HCT116 (cell line): ENCODE results near the gene EXD2. TPM values are rescaled to one million over a fixed set of nuclear protein-coding genes. Genes with fewer than 3 reads are reported as not detected.

Experiments used
- ATAC-seq: fragments of 200-7000 bp; cut with Tn5 transposase; 2 replicates; pipeline ENCODE4 v1.9.1; 2020; ENCODE audit warnings: mild to moderate bottlenecking, moderate library complexity
- BruUV-seq: library from RNA; stranded (reverse); fragments of 400-500 nt; replicated peaks from 2 replicates; lab custom pipeline; 2021; lab: Mats Ljungman, UMichigan
- CTCF ChIA-PET: fragments of 300-600 bp; sonication (Branson Sonifier 250); formaldehyde crosslinking; loops from one replicate; lab custom pipeline; 2021; ENCODE audit warnings: antibody characterized with exemption; lab: Charles Lee
- POLR2A ChIA-PET: fragments of 300-600, 350-600 bp; sonication (Branson Sonifier 250); formaldehyde crosslinking; loops from one replicate; lab custom pipeline; 2021; ENCODE audit warnings: antibody characterized with exemption; lab: Charles Lee
- RAD21 ChIA-PET, 2 experiments: fragments of 300-600 bp; sonication (Branson Sonifier 250); formaldehyde crosslinking; loops; one replicate each; lab custom pipeline; 2023; ENCODE audit warnings: low total read pairs in 2 of 2; ENCODE audit not compliant: uncharacterized antibody in 2 of 2, unreplicated experiment in 2 of 2, low non-redundant PET in 1 of 2; lab: Charles Lee
- DNase-seq: peaks from one replicate; pipeline ENCODE4 v3.0.0-alpha.2; 2010; ENCODE audit warnings: low read depth, low spot score
- H2AFZ ChIP-seq: fragments of 200-600 bp; shearing (Covaris generic), sonication (generic); 2 replicates; pipeline ENCODE4 v1.6.1; 2017; ENCODE audit warnings: low read depth, mixed run types, mixed read lengths, antibody characterized with exemption, low read length; ENCODE audit not compliant: poor library complexity, severe bottlenecking
- H3K27ac ChIP-seq: 2 replicates; pipeline ENCODE4 v1.5.1; 2012; ENCODE audit warnings: low read depth, low read length
- H3K27me3 ChIP-seq: fragments of 200-600 bp; sonication (generic); 2 replicates; pipeline ENCODE4 v1.6.1; 2016; ENCODE audit warnings: mixed run types, low read length, mixed read lengths; ENCODE audit not compliant: insufficient read depth
- H3K36me3 ChIP-seq, 2 experiments: fragments of 200-500 bp in 1 of 2; fragments of 200-600 bp in 1 of 2; sonication (Bioruptor generic) in 1 of 2; sonication (generic) in 1 of 2; 2 replicates each; pipeline versions ENCODE4 v1.5.1 to v1.6.1; 2014 to 2016; ENCODE audit warnings: low read length in 2 of 2, inconsistent platforms in 1 of 2, mixed read lengths in 1 of 2, mixed run types in 1 of 2; ENCODE audit not compliant: insufficient read depth in 2 of 2, control insufficient read depth in 1 of 2
- H3K4me1 ChIP-seq, 2 experiments: fragments of 200-600 bp in 1 of 2; sonication (generic) in 1 of 2; 2 replicates each; pipeline versions ENCODE4 v1.5.1 to v1.6.1; 2012 to 2017; ENCODE audit warnings: low read length in 2 of 2, inconsistent platforms in 1 of 2, mild to moderate bottlenecking in 1 of 2, mixed read lengths in 1 of 2, mixed run types in 1 of 2, moderate library complexity in 1 of 2; ENCODE audit not compliant: insufficient read depth in 2 of 2, control insufficient read depth in 1 of 2
- H3K4me2 ChIP-seq: fragments of 200-600 bp; sonication (generic); 2 replicates; pipeline ENCODE4 v1.6.1; 2017; ENCODE audit warnings: mixed run types, low read length, mixed read lengths
- H3K4me3 ChIP-seq, 2 experiments: fragments of 200-600 bp in 1 of 2; sonication (generic) in 1 of 2; replicated peaks in 1 of 2; 2 replicates each; pipeline ENCODE4 v1.5.1; 2011 to 2016; ENCODE audit warnings: low read length in 2 of 2, control low read depth in 1 of 2, low read depth in 1 of 2, mild to moderate bottlenecking in 1 of 2, mixed read lengths in 1 of 2, mixed run types in 1 of 2
- H3K79me2 ChIP-seq: fragments of 200-600 bp; sonication (generic); 2 replicates; pipeline ENCODE4 v1.6.1; 2017; ENCODE audit warnings: mild to moderate bottlenecking, mixed run types, low read length, moderate library complexity, mixed read lengths; ENCODE audit not compliant: insufficient read depth
- H3K9ac ChIP-seq: fragments of 200-600 bp; sonication (generic); 2 replicates; pipeline ENCODE4 v1.6.1; 2016; ENCODE audit warnings: low read length, mixed read lengths
- H3K9me2 ChIP-seq: fragments of 200-600 bp; sonication (generic), shearing (Covaris generic); 2 replicates; pipeline ENCODE4 v1.6.1; 2017; ENCODE audit warnings: mixed run types, mild to moderate bottlenecking, moderate library complexity; ENCODE audit not compliant: insufficient read depth
- H3K9me3 ChIP-seq, 2 experiments: fragments of 200-500 bp in 1 of 2; fragments of 200-600 bp in 1 of 2; sonication (Bioruptor generic) in 1 of 2; sonication (generic) in 1 of 2; 2 replicates each; pipeline ENCODE4 v1.6.1; 2014 to 2017; ENCODE audit warnings: low read length in 2 of 2, mixed read lengths in 2 of 2, inconsistent platforms in 1 of 2, low read depth in 1 of 2, mild to moderate bottlenecking in 1 of 2, mixed run types in 1 of 2, moderate library complexity in 1 of 2; ENCODE audit not compliant: control insufficient read depth in 1 of 2, insufficient read depth in 1 of 2
- H4K20me1 ChIP-seq: fragments of 200-600 bp; sonication (generic), shearing (Covaris generic); 2 replicates; pipeline ENCODE4 v1.6.1; 2017; ENCODE audit warnings: mixed run types, mild to moderate bottlenecking, moderate library complexity; ENCODE audit not compliant: insufficient read depth
- CBX3 ChIP-seq: IDR thresholded peaks from 2 replicates; pipeline ENCODE4 v1.6.1; 2012; ENCODE audit warnings: low read depth
- ELF1 ChIP-seq: IDR thresholded peaks from 2 replicates; pipeline ENCODE4 v1.6.1; 2012; ENCODE audit warnings: low read depth, borderline replicate concordance
- FOSL1 ChIP-seq: IDR thresholded peaks from 2 replicates; pipeline ENCODE4 v1.6.1; 2012; ENCODE audit warnings: low read depth
- POLR2AphosphoS5 ChIP-seq: IDR thresholded peaks from 2 replicates; pipeline ENCODE4 v1.6.1; 2011; ENCODE audit warnings: mild to moderate bottlenecking, low read depth, low read length, moderate library complexity
- SIN3A ChIP-seq: IDR thresholded peaks from 2 replicates; pipeline ENCODE4 v1.6.1; 2012; ENCODE audit warnings: low read depth
- SP1 ChIP-seq: IDR thresholded peaks from 2 replicates; pipeline ENCODE4 v1.6.1; 2012; ENCODE audit warnings: low read depth
- TCF7L2 ChIP-seq: IDR thresholded peaks from 2 replicates; pipeline ENCODE4 v1.7.0; 2011; ENCODE audit warnings: borderline replicate concordance, inconsistent platforms; ENCODE audit not compliant: insufficient read depth, insufficient read length; ENCODE audit errors: extremely low read depth
- ZFX ChIP-seq: fragments of 450-650 bp; IDR thresholded peaks from 2 replicates; pipeline ENCODE4 v1.6.1; 2017
- ZNF274 ChIP-seq: fragments of 200-500 bp; sonication (Bioruptor generic); IDR thresholded peaks from 2 replicates; pipeline ENCODE4 v1.6.1; 2014; ENCODE audit warnings: mild to moderate bottlenecking, low read depth, low read length, inconsistent platforms
- intact Hi-C: fragments of 100-400 bp; cut with micrococcal nuclease; formaldehyde crosslinking; loops from 2 replicates; pipeline ENCODE4 v1.10.0; 2022
- total RNA-seq: library from RNA; stranded (reverse); gene quantifications from one replicate; pipeline ENCODE4 v1.2.1, GENCODE V29; 2021; ENCODE audit not compliant: unreplicated experiment
- TF ChIP-seq, protein P1 (sequence below): IDR thresholded peaks from 2 replicates; pipeline ENCODE4 v1.6.1; 2012
- TF ChIP-seq, protein P2 (sequence below): IDR thresholded peaks from 2 replicates; pipeline ENCODE4 v1.6.1; 2012; ENCODE audit warnings: low read depth

The EXD2 gene
- total RNA-seq, 1 experiment from 2014 or later = 20.2 TPM

DNA sequence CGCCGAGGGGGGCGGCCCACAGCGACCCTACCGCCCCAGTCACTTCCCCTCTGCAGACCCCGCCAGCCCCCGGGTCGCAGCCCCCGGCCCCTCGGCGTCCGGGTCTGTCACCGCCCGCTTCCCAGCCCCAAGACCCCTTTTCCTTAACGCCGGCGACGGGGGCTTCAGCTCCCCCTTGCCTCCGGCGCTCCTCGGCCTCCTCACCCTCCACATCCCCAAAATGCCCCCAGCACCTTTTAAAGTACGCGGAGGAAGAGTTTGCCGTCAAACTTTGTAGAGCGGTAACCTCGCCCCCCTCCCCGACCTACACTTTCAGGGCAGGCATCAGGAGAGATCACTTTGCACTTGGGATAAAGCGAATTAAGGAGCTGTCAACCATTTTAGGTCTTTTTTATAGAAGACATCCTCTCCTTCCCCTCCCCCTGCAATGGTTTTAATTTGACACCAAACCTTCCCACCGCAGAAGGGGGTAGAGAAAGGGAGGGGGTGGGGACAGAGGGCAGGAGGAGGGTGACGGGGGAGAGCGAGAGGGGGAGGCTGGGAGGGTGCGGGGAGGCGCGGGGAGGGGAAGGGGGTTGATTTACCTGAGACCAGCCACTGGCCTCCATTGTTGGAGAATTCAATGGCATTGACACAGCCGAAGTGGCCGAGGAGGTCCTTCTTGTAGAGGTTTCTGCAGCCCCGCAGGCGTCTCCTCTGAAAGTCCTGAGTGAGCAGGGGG is 39.0 kb upstream of the EXD2 start:
- no peaks in the 10 kb centered on the region for H3K27me3 ChIP-seq
- peak overlapping the region; percentile 90 for H3K4me2 ChIP-seq
- no peak for TF ChIP-seq TCF7L2
- TF ChIP-seq, protein P1, sequence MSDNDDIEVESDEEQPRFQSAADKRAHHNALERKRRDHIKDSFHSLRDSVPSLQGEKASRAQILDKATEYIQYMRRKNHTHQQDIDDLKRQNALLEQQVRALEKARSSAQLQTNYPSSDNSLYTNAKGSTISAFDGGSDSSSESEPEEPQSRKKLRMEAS = no peak
- no peak for TF ChIP-seq SP1
- TF ChIP-seq SIN3A = no peak
- no peak for TF ChIP-seq ZFX
- no peak for TF ChIP-seq FOSL1
- no peak for TF ChIP-seq CBX3
- DNase-seq (no peak), ATAC-seq (peak; percentile 25)
- H3K9me2 ChIP-seq = no peaks in the 10 kb centered on the region
- peaks cover 39% of the 10 kb centered on the region for H3K79me2 ChIP-seq
- H3K4me1 ChIP-seq = peaks cover 22 to 29% of the 10 kb centered on the region in 2 experiments
- no peaks in the 10 kb centered on the region for H4K20me1 ChIP-seq
- H3K27ac ChIP-seq = peak overlapping the region; percentile 89
- ChIA-PET RAD21 (no interaction called here), CTCF (interaction anchor here (1.0 to 2.9 kb wide), 4 partner anchors 18 to 306 kb away, joined by 3 to 18 read pairs (median 4); no protein-coding TSS in a partner anchor), POLR2A (no interaction called here)
- H3K9me3 ChIP-seq = no peaks in the 10 kb centered on the region
- no TSS peak for BruUV-seq
- no peak overlapping the region for H2AFZ ChIP-seq
- H3K9ac ChIP-seq = peak overlapping the region; percentile 77
- intact Hi-C loops = no loop called here
- H3K4me3 ChIP-seq = peak overlapping the region; percentile 82 to 83
- H3K36me3 ChIP-seq = 0 out of 4 replicates have a peak, but pooled peaks cover 3 to 6% of the 10 kb centered on the region in 2 experiments

DNA sequence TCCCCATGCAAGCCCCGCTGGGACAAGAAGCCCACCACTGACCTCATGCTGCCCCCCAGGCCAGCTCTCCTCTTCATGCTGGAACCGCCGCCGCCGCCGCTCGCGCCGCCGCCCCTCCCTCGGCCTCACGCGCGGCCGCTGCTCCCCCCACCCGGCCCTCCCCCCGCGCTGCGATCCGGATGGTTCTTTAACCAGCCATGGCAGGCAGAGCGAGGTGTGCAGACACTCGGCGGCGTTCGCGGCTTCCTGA is 38.5 kb upstream of the EXD2 start, which contains the start of gene DCAF5:
DCAF5 (minus strand) TSS at position 218 of the 250 bp plus-strand sequence; CDS start at position 77, 141 bp downstream.
- Histone ChIP-seq H3K36me3 (0 out of 4 replicates have a peak, but pooled peaks cover 3 to 6% of the 10 kb centered on the region in 2 experiments), H4K20me1 (no peaks in the 10 kb centered on the region), H3K9me2 (no peaks in the 10 kb centered on the region), H3K27me3 (no peaks in the 10 kb centered on the region), H3K4me1 (peaks cover 22 to 29% of the 10 kb centered on the region in 2 experiments), H2AFZ (peak within 1 kb of the TSS; percentile 66), H3K4me2 (peak within 1 kb of the TSS; percentile 90), H3K4me3 (peak within 1 kb of the TSS; percentile 82 to 83), H3K9me3 (no peaks in the 10 kb centered on the region), H3K79me2 (peaks cover 39% of the 10 kb centered on the region), H3K9ac (peak within 1 kb of the TSS; percentile 77), H3K27ac (peak within 1 kb of the TSS; percentile 89)
- RAD21 ChIA-PET = no interaction called here
- ATAC-seq = no peak; the same call in 1 of the 2 replicates
- no TSS peak for BruUV-seq
- POLR2A ChIA-PET = interaction anchor here (0.6 kb wide), 1 partner anchor 59 kb away, joined by 5 read pairs; no protein-coding TSS in a partner anchor
- intact Hi-C loops = no loop called here
- CTCF ChIA-PET = interaction anchor here (1.0 to 1.1 kb wide), 2 partner anchors 23 to 305 kb away, joined by 3 read pairs; no protein-coding TSS in a partner anchor
- TF ChIP-seq POLR2AphosphoS5 (peak; percentile 78; the same call in 1 of the 2 replicates), ZNF274 (no peak), ELF1 (no peak)
- TF ChIP-seq, protein P2, sequence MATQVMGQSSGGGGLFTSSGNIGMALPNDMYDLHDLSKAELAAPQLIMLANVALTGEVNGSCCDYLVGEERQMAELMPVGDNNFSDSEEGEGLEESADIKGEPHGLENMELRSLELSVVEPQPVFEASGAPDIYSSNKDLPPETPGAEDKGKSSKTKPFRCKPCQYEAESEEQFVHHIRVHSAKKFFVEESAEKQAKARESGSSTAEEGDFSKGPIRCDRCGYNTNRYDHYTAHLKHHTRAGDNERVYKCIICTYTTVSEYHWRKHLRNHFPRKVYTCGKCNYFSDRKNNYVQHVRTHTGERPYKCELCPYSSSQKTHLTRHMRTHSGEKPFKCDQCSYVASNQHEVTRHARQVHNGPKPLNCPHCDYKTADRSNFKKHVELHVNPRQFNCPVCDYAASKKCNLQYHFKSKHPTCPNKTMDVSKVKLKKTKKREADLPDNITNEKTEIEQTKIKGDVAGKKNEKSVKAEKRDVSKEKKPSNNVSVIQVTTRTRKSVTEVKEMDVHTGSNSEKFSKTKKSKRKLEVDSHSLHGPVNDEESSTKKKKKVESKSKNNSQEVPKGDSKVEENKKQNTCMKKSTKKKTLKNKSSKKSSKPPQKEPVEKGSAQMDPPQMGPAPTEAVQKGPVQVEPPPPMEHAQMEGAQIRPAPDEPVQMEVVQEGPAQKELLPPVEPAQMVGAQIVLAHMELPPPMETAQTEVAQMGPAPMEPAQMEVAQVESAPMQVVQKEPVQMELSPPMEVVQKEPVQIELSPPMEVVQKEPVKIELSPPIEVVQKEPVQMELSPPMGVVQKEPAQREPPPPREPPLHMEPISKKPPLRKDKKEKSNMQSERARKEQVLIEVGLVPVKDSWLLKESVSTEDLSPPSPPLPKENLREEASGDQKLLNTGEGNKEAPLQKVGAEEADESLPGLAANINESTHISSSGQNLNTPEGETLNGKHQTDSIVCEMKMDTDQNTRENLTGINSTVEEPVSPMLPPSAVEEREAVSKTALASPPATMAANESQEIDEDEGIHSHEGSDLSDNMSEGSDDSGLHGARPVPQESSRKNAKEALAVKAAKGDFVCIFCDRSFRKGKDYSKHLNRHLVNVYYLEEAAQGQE = no peak
- peak; percentile 84 for DNase-seq
